HG02588 (cell line): ENCODE measurements around the gene USP24.

Experiments
- ATAC-seq: cut with Tn5 transposase; IDR thresholded peaks from one replicate; pipeline ENCODE4 v1.9.1; 2021; ENCODE audit warnings: mild to moderate bottlenecking, moderate library complexity; ENCODE audit not compliant: unreplicated experiment

USP24 gene

DNA sequence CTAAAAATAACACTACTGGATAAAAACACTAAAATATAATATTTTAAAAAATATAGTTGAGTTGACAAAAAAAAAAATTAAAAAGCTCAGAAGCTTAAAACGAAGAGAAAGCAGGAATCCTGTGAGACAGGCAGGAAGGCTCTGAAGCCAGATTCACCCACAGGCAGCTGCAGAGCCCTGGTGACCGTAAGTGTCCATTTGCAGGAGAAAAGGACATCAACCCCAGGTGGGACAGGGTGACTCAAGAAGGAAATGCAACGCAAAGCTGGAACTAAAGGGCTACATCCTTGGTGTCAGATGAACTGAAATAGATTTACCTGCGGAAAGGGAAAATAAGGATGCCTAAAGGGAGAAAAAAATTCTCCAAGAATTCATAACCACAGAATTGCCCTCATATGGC lies 46.8 kb downstream of the USP24 start:
- ATAC-seq = no peak

DNA sequence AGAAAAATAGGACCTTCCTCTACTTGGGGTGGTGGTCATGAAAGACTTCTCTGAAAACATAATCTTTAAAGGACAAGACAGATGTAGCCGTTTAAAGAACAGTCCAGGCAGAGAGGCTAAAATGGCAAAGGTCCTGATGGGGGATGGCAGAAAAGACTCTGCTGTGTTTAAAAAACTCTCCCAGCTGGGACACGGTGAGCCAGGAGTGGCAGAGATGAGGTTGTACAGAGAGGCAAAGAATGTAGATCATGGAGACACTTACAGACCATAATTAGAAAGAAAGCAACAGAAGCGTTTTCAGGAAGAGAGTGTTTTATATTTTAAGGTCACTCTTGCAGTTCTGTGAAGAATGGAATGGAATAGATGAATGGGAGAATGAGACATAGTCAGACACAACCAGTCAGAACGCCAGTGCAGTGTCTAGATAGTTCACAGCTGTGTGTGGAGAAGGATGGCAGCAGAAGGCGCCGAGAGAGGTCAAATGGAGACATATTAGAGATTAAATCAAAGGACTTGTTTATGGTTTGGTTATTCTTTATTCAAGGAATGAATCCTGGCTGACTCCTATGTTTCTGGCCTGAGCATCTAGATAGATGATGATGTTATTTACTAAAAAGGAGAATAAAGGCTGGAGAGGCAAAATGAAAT lies 47.8 kb downstream of the USP24 start:
- ATAC-seq = no peak

GRCh38 chr1:55164906-55165305 lies 50.3 kb downstream of the USP24 start:
- ATAC-seq = no peak

DNA sequence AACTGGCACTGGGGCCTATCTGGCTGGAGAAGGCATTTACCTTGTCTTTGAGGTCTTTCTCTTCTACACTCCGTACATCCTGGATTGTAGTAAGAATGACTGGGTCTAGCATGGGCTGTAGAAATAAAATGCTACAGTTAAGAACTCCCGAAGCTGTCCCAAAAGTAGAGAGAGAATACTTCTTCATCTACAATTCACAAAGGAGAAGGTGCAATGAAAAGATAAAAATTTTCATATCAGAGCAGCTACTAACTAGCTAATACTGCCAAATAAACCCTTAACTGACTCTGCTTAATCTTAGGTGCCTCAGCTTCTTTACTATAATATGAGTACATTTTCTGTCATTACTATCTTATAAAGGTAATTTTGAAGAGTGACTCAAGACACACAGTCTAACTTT lies 55.6 kb downstream of the USP24 start:
- no peak for ATAC-seq

GRCh38 chr1:55156608-55157007 lies 58.6 kb downstream of the USP24 start:
- no peak for ATAC-seq

DNA sequence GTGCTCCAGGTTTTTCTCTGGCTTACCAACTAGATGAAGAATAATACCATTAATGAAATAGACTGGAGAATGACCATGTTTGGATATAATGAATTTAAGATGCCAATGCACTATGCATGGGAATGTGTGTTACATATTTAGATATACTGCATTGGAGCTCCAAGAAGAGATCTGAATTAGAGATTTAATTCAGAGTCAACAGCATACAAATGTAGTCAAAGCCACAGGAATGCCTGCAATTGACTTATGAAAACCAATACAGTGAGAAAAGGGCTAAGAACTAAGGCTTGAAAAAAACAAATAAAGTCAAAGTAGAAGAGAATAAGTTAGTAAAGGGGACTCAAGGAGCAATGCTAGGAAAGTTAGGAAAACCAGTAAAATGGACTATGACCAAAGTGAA lies 59.1 kb downstream of the USP24 start:
- ATAC-seq = no peak

- no peak for ATAC-seq
Observed at GRCh38 chr1:55155522-55155921, 59.6 kb downstream of the USP24 start.

DNA sequence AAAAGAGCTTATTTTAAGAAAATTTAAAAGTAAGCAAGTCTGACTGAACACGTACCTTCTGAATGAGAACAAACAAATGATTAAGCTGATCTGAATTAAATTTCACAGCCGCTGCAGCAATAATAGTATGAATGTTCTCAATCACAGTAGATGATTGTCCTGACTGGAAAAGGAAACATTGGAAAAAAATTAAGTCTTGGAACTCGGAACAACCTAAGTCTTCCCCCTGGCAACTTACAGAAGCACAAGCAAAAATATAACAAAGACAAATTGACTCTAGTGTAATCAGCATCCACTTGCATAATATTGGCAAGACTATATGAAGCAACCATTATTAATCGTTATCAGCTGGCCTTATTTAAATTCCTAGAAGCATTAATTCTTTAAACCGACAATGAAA lies 60.5 kb downstream of the USP24 start:
- ATAC-seq = no peak

DNA sequence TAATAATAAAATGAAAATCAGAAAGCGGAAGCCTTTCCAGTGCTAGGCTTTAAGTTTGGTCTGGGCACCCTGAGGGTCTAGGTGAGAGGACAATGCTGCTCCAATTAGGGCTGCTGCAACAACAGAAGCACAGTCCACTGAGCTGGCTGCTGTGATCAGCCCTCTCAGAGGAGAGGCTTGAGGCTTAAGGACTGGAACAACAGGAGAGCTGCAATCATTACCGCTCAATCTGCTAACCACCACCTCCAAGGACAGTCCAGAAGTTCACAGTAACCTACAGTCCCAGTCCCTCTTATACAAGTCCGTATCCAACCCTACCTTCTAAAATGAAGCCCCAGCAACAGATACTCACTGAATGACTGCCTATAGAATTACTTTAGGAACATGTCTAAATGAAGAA lies 62.1 kb downstream of the USP24 start:
- no peak for ATAC-seq

GRCh38 chr1:55150880-55151588 lies 64.1 kb downstream of the USP24 start:
- ATAC-seq = no peak

GRCh38 chr1:55148676-55149075 lies 66.5 kb downstream of the USP24 start:
- no peak for ATAC-seq

- no peak for ATAC-seq
Observed at GRCh38 chr1:55147524-55147923, 67.6 kb downstream of the USP24 start.

- no peak for ATAC-seq
Observed at GRCh38 chr1:55146781-55147180, 68.4 kb downstream of the USP24 start.

- no peak for ATAC-seq
Observed at GRCh38 chr1:55144886-55145285, 70.3 kb downstream of the USP24 start.

DNA sequence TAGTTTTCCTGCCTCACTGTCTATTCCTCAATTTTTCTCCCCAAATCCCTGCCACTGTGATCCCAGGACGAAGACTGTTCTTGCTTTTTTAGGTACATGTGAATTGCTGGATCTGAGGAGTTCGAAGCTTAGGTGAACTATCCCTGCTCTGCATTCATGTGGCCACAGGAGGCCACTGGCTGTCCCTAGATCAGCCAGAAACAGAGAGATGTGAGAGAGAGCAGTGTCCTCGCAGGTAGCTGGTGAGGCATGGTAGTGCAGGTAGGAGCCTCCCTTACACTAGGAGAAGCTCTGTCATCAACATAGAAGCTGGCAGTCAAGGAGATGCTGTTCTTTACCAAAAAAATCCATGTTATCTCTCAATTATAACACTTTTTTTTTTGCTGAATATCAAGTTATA lies 71.5 kb downstream of the USP24 start:
- no peak for ATAC-seq

- ATAC-seq = no peak
Observed at GRCh38 chr1:55141295-55141893, 73.8 kb downstream of the USP24 start.

- ATAC-seq = no peak
Observed at GRCh38 chr1:55140546-55140983, 74.6 kb downstream of the USP24 start.

GRCh38 chr1:55140137-55140536 lies 75.0 kb downstream of the USP24 start:
- ATAC-seq = no peak

DNA sequence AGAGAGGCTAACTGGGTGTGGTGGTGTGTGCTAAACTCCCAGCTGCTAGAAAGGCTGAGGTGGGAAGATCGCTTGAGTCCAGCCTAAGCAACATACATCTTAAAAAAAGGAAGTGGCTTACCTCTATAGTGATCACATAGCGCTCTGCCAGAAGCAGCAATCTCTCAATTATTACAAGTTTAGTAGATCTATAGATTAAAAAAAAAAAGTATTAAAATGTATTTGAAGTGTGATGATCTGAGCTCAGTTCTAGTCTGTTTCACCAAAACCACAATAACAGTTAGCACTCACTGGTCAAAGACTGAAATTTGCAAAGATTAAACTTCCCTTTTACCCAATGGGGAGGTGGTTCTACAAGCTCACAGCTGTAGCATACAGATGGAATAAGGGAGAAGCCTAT lies 76.3 kb downstream of the USP24 start:
- no peak for ATAC-seq

DNA sequence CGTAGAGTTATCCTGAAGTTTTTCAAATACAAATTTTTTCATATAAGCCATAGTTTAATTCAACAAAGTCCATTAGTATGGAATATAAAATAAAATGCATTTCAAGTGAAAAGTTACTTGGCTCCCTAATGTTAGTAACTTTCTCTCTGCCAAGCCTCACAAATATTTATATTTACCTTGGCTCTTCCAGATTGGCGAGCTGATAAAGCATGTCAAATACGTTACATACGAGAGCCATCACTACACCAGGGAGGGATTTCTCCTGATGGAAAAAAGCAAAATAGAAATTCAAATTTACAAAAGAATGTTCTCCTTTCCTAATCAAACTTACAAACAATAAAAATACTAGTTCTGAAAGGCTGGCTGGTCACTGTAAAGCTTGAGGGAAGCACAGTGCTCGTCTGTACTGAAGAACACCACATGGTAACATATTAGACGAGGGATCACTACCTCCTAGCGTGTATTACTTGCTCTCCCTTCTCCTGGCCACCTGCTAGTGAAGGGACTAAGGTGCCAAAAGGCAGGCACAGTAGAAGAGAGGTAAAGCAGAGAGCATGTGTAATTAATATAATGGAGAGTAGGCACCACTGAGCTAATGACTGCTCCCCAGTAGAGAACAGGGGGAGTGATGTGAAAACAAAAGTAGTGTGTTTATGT lies 80.9 kb downstream of the USP24 start:
- ATAC-seq = no peak

- ATAC-seq = no peak
Observed at GRCh38 chr1:55131801-55132200, 83.4 kb downstream of the USP24 start.

- ATAC-seq = no peak
Observed at GRCh38 chr1:55131218-55131617, 83.9 kb downstream of the USP24 start.
